HG02884 (cell line): ENCODE measurements around the gene GTF2IRD1.
"Not testable (repeated sequence)": the region's sequence is repeated elsewhere in the genome, so short reads cannot be mapped to it uniquely, and the experiment has no call there.

Source experiments
- ATAC-seq: cut with Tn5 transposase; IDR thresholded peaks from one replicate; pipeline ENCODE4 v1.9.1; 2021; ENCODE audit warnings: mild to moderate bottlenecking, moderate library complexity; ENCODE audit not compliant: unreplicated experiment

GTF2IRD1 gene

GRCh38 chr7:74625446-74625845 lies 171.7 kb downstream of the GTF2IRD1 start:
- no peak for ATAC-seq

DNA sequence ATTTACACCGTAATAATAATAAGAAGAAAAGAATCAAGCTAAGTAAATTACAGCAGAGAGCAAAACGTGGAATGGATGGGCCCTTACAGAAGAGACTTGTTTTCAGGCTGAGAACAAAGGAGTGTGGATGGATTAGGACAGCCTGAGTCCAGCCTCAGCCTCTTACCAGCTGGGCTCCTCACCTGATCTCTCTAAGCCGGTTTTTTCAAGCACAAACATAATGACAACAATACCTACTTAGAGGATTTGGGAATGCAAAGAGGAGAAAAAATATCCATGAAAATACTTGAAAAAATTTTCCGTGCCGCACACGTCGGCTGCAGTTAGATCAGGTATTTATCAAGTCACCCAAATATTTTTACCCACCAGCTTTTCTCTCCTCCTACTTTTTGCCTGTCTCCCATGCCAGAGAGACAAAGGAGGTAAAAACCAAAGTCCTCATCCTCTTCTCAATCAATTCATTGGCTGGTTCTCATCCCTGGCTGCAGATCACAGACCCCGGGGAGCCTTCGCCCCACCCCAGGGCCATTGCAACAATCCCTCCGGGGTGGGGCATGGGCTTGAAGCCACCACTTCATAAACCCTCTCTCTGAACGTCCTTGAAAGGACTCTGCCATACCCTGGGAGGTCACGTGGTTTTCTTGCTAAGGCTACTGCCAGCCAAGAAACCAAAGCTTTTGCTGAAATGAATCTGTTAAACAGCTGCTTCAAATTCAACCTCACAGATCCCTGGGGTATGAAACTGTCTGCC lies 174.1 kb downstream of the GTF2IRD1 start:
- no peak for ATAC-seq

GRCh38 chr7:74632505-74632904 lies 178.8 kb downstream of the GTF2IRD1 start:
- ATAC-seq = no peak

DNA sequence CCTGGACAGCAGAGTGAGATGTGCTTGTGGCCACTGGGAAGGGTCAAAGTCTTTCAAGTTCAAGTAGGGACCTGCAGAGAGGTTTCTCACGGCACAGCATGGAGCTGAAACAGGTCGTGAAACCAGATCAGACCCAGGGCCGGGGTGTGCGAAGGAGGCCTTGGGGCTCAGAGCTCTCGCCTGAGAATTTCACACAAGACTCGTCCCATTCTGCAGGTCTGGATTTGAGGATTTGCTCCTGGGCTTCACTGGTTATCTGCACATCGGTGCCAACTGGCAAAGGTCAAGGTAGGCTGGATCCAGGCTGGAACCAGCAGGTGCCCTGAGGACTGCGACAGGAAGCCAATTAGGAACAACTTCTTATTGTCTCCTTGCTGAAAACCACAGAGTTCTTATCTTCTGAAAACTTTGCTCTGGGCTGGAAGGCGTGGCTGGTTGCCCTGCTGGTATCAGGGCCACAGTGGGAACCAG lies 179.8 kb downstream of the GTF2IRD1 start:
- ATAC-seq = no peak

DNA sequence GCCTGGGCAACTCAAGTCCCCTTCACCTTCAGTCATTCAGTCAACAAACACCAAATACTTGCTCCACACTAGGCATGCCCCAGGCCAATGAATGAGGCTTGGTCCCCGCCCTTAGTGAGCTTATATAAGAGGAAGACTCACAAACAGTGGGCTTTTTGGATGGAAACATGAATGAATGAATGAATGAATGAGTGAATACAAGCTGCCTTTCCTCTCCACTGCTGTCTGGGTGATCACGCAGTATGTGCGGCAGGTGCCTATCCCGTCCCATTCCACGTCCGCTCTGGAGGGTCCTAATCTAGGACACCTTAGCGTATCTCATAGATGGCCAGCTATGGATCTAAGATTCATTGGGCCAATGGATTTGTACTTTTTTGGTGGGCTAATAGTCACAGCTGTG lies 184.0 kb downstream of the GTF2IRD1 start:
- ATAC-seq = no peak

DNA sequence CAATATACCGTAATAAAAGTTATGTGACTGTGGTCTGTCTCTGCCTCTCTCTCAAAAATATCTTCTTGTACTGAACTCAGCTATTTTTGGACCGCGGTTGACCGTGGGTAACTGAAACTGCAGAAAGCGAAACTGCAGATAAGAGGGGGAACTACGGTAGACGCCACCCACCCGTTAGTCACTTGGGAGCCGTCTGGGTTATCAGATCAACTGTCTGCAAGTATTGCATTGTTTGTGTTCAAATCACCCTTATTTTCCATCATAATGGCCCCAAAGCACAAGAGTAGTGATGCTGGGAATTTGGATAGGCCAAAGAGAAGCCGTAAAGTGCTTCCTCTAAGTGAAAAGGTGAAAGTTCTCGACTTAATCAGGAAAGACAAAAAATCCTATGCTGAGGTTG lies 196.3 kb downstream of the GTF2IRD1 start:
- ATAC-seq = peak; percentile 79

DNA sequence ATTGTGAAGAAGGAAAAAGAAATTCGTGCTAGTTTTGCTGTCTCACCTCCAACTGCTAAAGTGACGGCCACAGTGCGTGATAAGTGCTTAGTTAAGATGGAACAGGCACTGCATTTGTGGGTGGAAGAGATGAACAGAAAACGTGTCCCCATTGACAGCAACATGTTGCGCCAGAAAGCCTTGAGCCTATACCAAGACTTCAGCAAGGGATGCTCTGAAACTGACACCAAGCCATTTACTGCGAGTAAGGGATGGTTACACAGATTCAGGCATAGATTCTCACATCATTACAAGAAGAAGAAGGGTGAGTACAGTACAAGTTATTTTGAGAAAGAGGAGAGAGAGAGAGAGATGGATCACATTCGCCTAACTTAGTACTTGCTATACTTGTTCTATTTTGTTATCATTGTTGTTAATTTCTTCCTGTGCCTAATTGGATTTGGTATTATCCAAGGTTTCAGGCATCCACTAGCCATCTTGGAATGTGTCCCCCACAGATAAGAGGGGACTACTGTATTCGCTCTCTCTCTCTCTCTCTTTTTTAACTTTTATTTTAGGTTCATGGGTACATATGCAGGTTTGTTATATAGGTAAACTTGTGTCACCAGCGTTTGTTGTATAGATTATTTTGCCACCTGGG lies 196.9 kb downstream of the GTF2IRD1 start:
- peak; percentile 47 for ATAC-seq

GRCh38 chr7:74651133-74651504 lies 197.4 kb downstream of the GTF2IRD1 start:
- ATAC-seq = not testable (repeated sequence)
